ENCODE results near the gene USP21. TPM values are rescaled to one million over a fixed set of nuclear protein-coding genes. Genes with fewer than 3 reads are reported as not detected.

USP21 gene
- total and polyA plus RNA-seq, 2 of the 13 experiments (the other 11 are each of a cell fraction or from before 2014, with no cell fraction given): 10.1 to 33.1 TPM

DNA sequence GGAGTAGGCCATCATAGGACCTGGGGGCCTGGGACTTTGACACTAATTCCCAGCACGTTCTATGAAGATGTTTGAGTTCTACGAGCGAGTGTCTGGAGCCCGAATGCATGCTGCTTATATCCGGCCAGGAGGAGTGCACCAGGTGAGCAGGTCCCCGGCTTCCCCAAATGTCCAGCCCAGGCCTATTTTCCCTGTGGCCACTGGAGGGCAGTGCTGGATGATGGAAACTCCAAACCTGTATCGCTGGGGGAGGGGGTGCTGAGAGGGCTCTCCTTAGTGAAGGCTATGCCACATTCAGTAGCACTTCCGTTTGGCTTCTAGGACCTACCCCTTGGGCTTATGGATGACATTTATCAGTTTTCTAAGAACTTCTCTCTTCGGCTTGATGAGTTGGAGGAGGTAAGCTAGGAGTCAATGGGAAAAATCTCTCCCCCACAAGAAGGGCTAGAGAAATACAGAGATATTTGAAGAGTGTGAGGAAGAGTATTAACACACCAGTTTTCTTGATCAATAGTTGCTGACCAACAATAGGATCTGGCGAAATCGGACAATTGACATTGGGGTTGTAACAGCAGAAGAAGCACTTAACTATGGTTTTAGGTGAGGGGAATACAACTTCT is 50.6 kb downstream of the USP21 start:
- WGBS (ENCODE audit: low lambda C conversion rate): 43% methylated on average over 7 of the region's 11 CpGs
- intact Hi-C loops (cut with micrococcal nuclease; ENCODE audit: unreplicated experiment) (loop anchor here (1.0 kb wide), 3 partner anchors 17 to 164 kb away; no protein-coding TSS in a partner anchor), in situ Hi-C loops (cut with HindIII; ENCODE audit: extremely low pct_ligation_motif_present, low pct_unique_long_range_greater_than_20kb) (no loop called here)
- Histone ChIP-seq H3K27ac (ENCODE audit: extremely low read length, insufficient read depth, low read length) (no peak overlapping the region), H3K4me3 (replicated peaks in 1 of 3; ENCODE audit: insufficient read depth in 1 of 3, low read depth in 2 of 3, low read length in 3 of 3) (no peak overlapping the region), H3K4me2 (ENCODE audit: low read depth, low read length) (peak overlapping the region; percentile 21; the same call in 1 of the 2 replicates), H2AFZ (ENCODE audit: low read length) (no peak overlapping the region), H3K9me3 (ENCODE audit: low read length) (no peaks in the 10 kb centered on the region), H4K20me1 (ENCODE audit: insufficient read depth, low read length) (no peaks in the 10 kb centered on the region), H3K79me2 (ENCODE audit: insufficient read depth, low read length) (peaks cover 5% of the 10 kb centered on the region), H3K9ac (ENCODE audit: insufficient read depth, low read depth, low read length) (peak overlapping the region; percentile 20; the same call in 1 of the 2 replicates), H3K27me3 (ENCODE audit: control insufficient read depth in 1 of 2, insufficient read depth in 2 of 2, low read length in 2 of 2) (no peaks in the 10 kb centered on the region), H3K4me1 (ENCODE audit: insufficient read depth, low read length) (peaks cover 25% of the 10 kb centered on the region), H3K36me3 (replicated peaks in 1 of 2; ENCODE audit: control insufficient read depth in 1 of 2, insufficient read depth in 2 of 2, low read length in 2 of 2) (peaks cover 18 to 81% of the 10 kb centered on the region in 2 experiments)
- POLR2A ChIA-PET: interaction anchor here (1.5 to 13.8 kb wide), 2 partner anchors 12 to 21 kb away, joined by 4 to 357 read pairs; partner anchors contain the start of genes APOA2 and TOMM40L
- BruUV-seq (replicated peaks): TSS peak; percentile 27
- peak; percentile 86 for FAIRE-seq
- peak; percentile 96 for ATAC-seq
- CTCF ChIA-PET (ENCODE audit: low intra/inter-chr PET ratio, low total read pairs): interaction anchor here (0.9 to 3.7 kb wide), 8 partner anchors 15 to 172 kb away, joined by 3 to 26 read pairs (median 7); partner anchors contain the start of gene TOMM40L
- peak; percentile 79 for DNase-seq (ENCODE audit: low spot score)
- TF ChIP-seq ZNF138 (CRISPR knock-in tag; IDR thresholded peaks at IDR 0.05; ENCODE audit: low read depth) (no peak), ZNF501 (CRISPR knock-in tag; IDR thresholded peaks at IDR 0.05) (peak; percentile 62; the same call in 1 of the 2 replicates), FOXC1 (CRISPR knock-in tag; IDR thresholded peaks at IDR 0.05; ENCODE audit: borderline replicate concordance) (no peak), KMT2A (CRISPR knock-in tag; IDR thresholded peaks at IDR 0.05) (0 out of 2 replicates have a peak, but pooled peaks have one; percentile 24), HDAC2 (CRISPR knock-in tag; IDR thresholded peaks at IDR 0.05) (peak; percentile 23; the same call in 1 of the 2 replicates), TGIF2 (CRISPR knock-in tag; IDR thresholded peaks at IDR 0.05) (0 out of 2 replicates have a peak, but pooled peaks have one; percentile 25), KAT8 (CRISPR knock-in tag; IDR thresholded peaks at IDR 0.05) (peak; percentile 64), ETV5 (CRISPR knock-in tag; IDR thresholded peaks at IDR 0.05; ENCODE audit: borderline replicate concordance) (peak; percentile 58; the same call in 1 of the 2 replicates), SAP130 (CRISPR knock-in tag; IDR thresholded peaks at IDR 0.05; ENCODE audit: low read depth) (peak; percentile 50; the same call in 1 of the 2 replicates), CCDC6 (CRISPR knock-in tag; IDR thresholded peaks at IDR 0.05) (peak; percentile 54; the same call in 1 of the 2 replicates), MIXL1 (CRISPR knock-in tag; IDR thresholded peaks at IDR 0.05) (peak; percentile 44; the same call in 1 of the 2 replicates), MED1 (CRISPR knock-in tag; IDR thresholded peaks at IDR 0.05) (0 out of 2 replicates have a peak, but pooled peaks have one; percentile 10), MYC (CRISPR knock-in tag; IDR thresholded peaks at IDR 0.05; ENCODE audit: borderline replicate concordance) (no peak), YY1 (IDR thresholded peaks at IDR 0.05; ENCODE audit: insufficient read depth, insufficient replicate concordance, low read depth, low read length) (peak; percentile 62), TRIM24 (CRISPR knock-in tag; IDR thresholded peaks at IDR 0.05) (no peak), ZNF24 (IDR thresholded peaks at IDR 0.05) (no peak), LCORL (IDR thresholded peaks at IDR 0.05) (no peak), LCORL (CRISPR knock-in tag; IDR thresholded peaks at IDR 0.05) (peak; percentile 42; the same call in 1 of the 2 replicates), MEIS2 (CRISPR knock-in tag; IDR thresholded peaks at IDR 0.05) (no peak), TEAD3 (CRISPR knock-in tag; optimal IDR thresholded peaks at IDR 0.05; ENCODE audit: borderline replicate concordance) (peak; percentile 58), KDM3A (CRISPR knock-in tag; IDR thresholded peaks at IDR 0.05; ENCODE audit: low read depth) (peak; percentile 86; the same call in 1 of the 2 replicates), AHR (CRISPR knock-in tag; IDR thresholded peaks at IDR 0.05) (no peak), TOPORS (CRISPR knock-in tag; IDR thresholded peaks at IDR 0.05) (no peak)
- TF ChIP-seq, protein P1, sequence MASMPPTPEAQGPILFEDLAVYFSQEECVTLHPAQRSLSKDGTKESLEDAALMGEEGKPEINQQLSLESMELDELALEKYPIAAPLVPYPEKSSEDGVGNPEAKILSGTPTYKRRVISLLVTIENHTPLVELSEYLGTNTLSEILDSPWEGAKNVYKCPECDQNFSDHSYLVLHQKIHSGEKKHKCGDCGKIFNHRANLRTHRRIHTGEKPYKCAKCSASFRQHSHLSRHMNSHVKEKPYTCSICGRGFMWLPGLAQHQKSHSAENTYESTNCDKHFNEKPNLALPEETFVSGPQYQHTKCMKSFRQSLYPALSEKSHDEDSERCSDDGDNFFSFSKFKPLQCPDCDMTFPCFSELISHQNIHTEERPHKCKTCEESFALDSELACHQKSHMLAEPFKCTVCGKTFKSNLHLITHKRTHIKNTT (CRISPR knock-in tag; IDR thresholded peaks at IDR 0.05): no peak
- TF ChIP-seq, protein P2, sequence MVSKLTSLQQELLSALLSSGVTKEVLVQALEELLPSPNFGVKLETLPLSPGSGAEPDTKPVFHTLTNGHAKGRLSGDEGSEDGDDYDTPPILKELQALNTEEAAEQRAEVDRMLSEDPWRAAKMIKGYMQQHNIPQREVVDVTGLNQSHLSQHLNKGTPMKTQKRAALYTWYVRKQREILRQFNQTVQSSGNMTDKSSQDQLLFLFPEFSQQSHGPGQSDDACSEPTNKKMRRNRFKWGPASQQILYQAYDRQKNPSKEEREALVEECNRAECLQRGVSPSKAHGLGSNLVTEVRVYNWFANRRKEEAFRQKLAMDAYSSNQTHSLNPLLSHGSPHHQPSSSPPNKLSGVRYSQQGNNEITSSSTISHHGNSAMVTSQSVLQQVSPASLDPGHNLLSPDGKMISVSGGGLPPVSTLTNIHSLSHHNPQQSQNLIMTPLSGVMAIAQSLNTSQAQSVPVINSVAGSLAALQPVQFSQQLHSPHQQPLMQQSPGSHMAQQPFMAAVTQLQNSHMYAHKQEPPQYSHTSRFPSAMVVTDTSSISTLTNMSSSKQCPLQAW (CRISPR knock-in tag; IDR thresholded peaks at IDR 0.05): peak; percentile 59
